ENCODE measurements around the gene USP25.

Gene USP25

GRCh38 chr21:15761507-15762100, 31.8 kb downstream of the USP25 start:
- no peak overlapping the region for H3K4me3 ChIP-seq
- TF ChIP-seq CTCF (IDR thresholded peaks at IDR 0.05) = no peak
- no peak for DNase-seq (ENCODE audit: low spot score)
- no peak overlapping the region for H3K27ac ChIP-seq

- no peak for DNase-seq (ENCODE audit: low spot score)
- no peak overlapping the region for H3K4me3 ChIP-seq
- no peak for TF ChIP-seq CTCF (IDR thresholded peaks at IDR 0.05)
- no peak overlapping the region for H3K27ac ChIP-seq
Observed at GRCh38 chr21:15763359-15763758, 33.6 kb downstream of the USP25 start.

GRCh38 chr21:15764878-15765277, 35.1 kb downstream of the USP25 start:
- no peak overlapping the region for H3K4me3 ChIP-seq
- no peak for DNase-seq (ENCODE audit: low spot score)
- H3K27ac ChIP-seq = no peak overlapping the region
- no peak for TF ChIP-seq CTCF (IDR thresholded peaks at IDR 0.05)

GRCh38 chr21:15766952-15767603, 37.3 kb downstream of the USP25 start:
- H3K4me3 ChIP-seq = no peak overlapping the region

GRCh38 chr21:15768045-15768601, 38.3 kb downstream of the USP25 start:
- no peak for TF ChIP-seq CTCF (IDR thresholded peaks at IDR 0.05)
- DNase-seq (ENCODE audit: low spot score) = no peak
- no peak overlapping the region for H3K27ac ChIP-seq
- H3K4me3 ChIP-seq = no peak overlapping the region

More at GRCh38 chr21:15766952-15767603, 37.3 kb downstream of the USP25 start:
- TF ChIP-seq CTCF (IDR thresholded peaks at IDR 0.05) = no peak
- DNase-seq (ENCODE audit: low spot score) = no peak
- no peak overlapping the region for H3K27ac ChIP-seq

- no peak for TF ChIP-seq CTCF (IDR thresholded peaks at IDR 0.05)
- no peak overlapping the region for H3K27ac ChIP-seq
- no peak for DNase-seq (ENCODE audit: low spot score)
- no peak overlapping the region for H3K4me3 ChIP-seq
Observed at GRCh38 chr21:15768853-15769252, 39.1 kb downstream of the USP25 start.

GRCh38 chr21:15771311-15771710, 41.5 kb downstream of the USP25 start:
- no peak for DNase-seq (ENCODE audit: low spot score)
- H3K27ac ChIP-seq = no peak overlapping the region
- TF ChIP-seq CTCF (IDR thresholded peaks at IDR 0.05) = no peak
- H3K4me3 ChIP-seq = no peak overlapping the region

Data from coronary artery (tissue), 2 donors.